T-helper 22 cell (primary cell): ENCODE results near the gene COL4A1.

Experiments
- DNase-seq: peaks from one replicate; pipeline ENCODE4 v3.0.0-alpha.2; 2020; ENCODE audit warnings: low read depth

The COL4A1 gene

GRCh38 chr13:110293037-110293436 lies 13.9 kb downstream of the COL4A1 start:
- DNase-seq, result no peak

- no peak for DNase-seq
Observed at GRCh38 chr13:110291286-110291685, 15.7 kb downstream of the COL4A1 start.

- no peak for DNase-seq
Observed at GRCh38 chr13:110290826-110291225, 16.1 kb downstream of the COL4A1 start.

- no peak for DNase-seq
Observed at GRCh38 chr13:110290153-110290552, 16.8 kb downstream of the COL4A1 start.

- DNase-seq, result no peak
Observed at GRCh38 chr13:110289661-110290060, 17.3 kb downstream of the COL4A1 start.

- no peak for DNase-seq
Observed at GRCh38 chr13:110289174-110289573, 17.8 kb downstream of the COL4A1 start.

- no peak for DNase-seq
Observed at GRCh38 chr13:110286833-110287819, 19.8 kb downstream of the COL4A1 start.

- DNase-seq, result no peak
Observed at GRCh38 chr13:110285991-110286832, 20.7 kb downstream of the COL4A1 start.

GRCh38 chr13:110284779-110285484 lies 22.0 kb downstream of the COL4A1 start:
- DNase-seq, result no peak

GRCh38 chr13:110283736-110284517 lies 23.0 kb downstream of the COL4A1 start:
- no peak for DNase-seq

- no peak for DNase-seq
Observed at GRCh38 chr13:110282316-110282841, 24.6 kb downstream of the COL4A1 start.

GRCh38 chr13:110281736-110282135 lies 25.2 kb downstream of the COL4A1 start:
- DNase-seq, result no peak

GRCh38 chr13:110280985-110281688 lies 25.8 kb downstream of the COL4A1 start:
- no peak for DNase-seq

GRCh38 chr13:110280231-110280813 lies 26.6 kb downstream of the COL4A1 start:
- DNase-seq, result no peak

GRCh38 chr13:110279684-110280083 lies 27.3 kb downstream of the COL4A1 start:
- no peak for DNase-seq

- no peak for DNase-seq
Observed at GRCh38 chr13:110278859-110279258, 28.1 kb downstream of the COL4A1 start.

GRCh38 chr13:110277357-110277975 lies 29.5 kb downstream of the COL4A1 start:
- DNase-seq, result no peak

- DNase-seq, result no peak
Observed at GRCh38 chr13:110276553-110276950, 30.4 kb downstream of the COL4A1 start.

- DNase-seq, result no peak
Observed at GRCh38 chr13:110275931-110276552, 30.9 kb downstream of the COL4A1 start.
